ENCODE data around the gene RGS12.

Gene RGS12

GRCh38 chr4:3253808-3254207, 39.0 kb upstream of the RGS12 start:
- no peak for DNase-seq

GRCh38 chr4:3254302-3255131, 38.3 kb upstream of the RGS12 start:
- no peak for DNase-seq

- DNase-seq, result no peak
These were observed 37.1 kb upstream of the RGS12 start for GRCh38 chr4:3255611-3256186.

- no peak for DNase-seq
These were observed 36.4 kb upstream of the RGS12 start for GRCh38 chr4:3256230-3257102.

- DNase-seq, result no peak
These were observed 35.7 kb upstream of the RGS12 start for GRCh38 chr4:3257103-3257555.

- no peak for DNase-seq
These were observed 35.0 kb upstream of the RGS12 start for GRCh38 chr4:3257556-3258482.

- no peak for DNase-seq
These were observed 31.2 kb upstream of the RGS12 start for GRCh38 chr4:3261411-3262207.

- no peak for DNase-seq
These were observed 30.4 kb upstream of the RGS12 start for GRCh38 chr4:3262208-3263052.

GRCh38 chr4:3263053-3263875, 29.6 kb upstream of the RGS12 start:
- DNase-seq, result no peak

- DNase-seq, result no peak
These were observed 29.0 kb upstream of the RGS12 start for GRCh38 chr4:3263876-3264193.

- DNase-seq, result no peak
These were observed 26.7 kb upstream of the RGS12 start for GRCh38 chr4:3266076-3266475.

- no peak for DNase-seq
These were observed 25.0 kb upstream of the RGS12 start for GRCh38 chr4:3267576-3268394.

- no peak for DNase-seq
These were observed 24.3 kb upstream of the RGS12 start for GRCh38 chr4:3268395-3269104.

GRCh38 chr4:3269105-3269927, 23.5 kb upstream of the RGS12 start:
- no peak for DNase-seq

GRCh38 chr4:3269991-3270611, 22.7 kb upstream of the RGS12 start:
- no peak for DNase-seq

- no peak for DNase-seq
These were observed 21.7 kb upstream of the RGS12 start for GRCh38 chr4:3271131-3271530.

- DNase-seq, result no peak
These were observed 15.8 kb upstream of the RGS12 start for GRCh38 chr4:3276986-3277385.

All from suppressor macrophage (primary cell).